AG09319 (cell line): Measurements from ENCODE around the gene SRSF7.
A peak's percentile ranks its signal among the peaks of the same experiment; 100 is the strongest.
"Not testable (repeated sequence)": the region's sequence is repeated elsewhere in the genome, so short reads cannot be mapped to it uniquely, and the experiment has no call there.

Source experiments
- DNase-seq: peaks from one replicate; pipeline ENCODE4 v3.0.0-alpha.2; 2010; ENCODE audit warnings: low read depth; ENCODE audit errors: extremely low read depth
- CTCF ChIP-seq: IDR thresholded peaks from 2 replicates; pipeline ENCODE4 v1.5.1; 2011; ENCODE audit warnings: low read depth, mild to moderate bottlenecking, inconsistent platforms, low read length, moderate library complexity

SRSF7 gene

GRCh38 chr2:38750891-38751595 is at the start of gene SRSF7:
SRSF7 (minus strand) TSS chr2:38751361; CDS start chr2:38751256, 105 bp downstream.
- DNase-seq, result peak; percentile 99
- TF ChIP-seq CTCF, result no peak

GRCh38 chr2:38797953-38798352 is 46.8 kb upstream of the SRSF7 start:
- DNase-seq, result no peak
- TF ChIP-seq CTCF, result no peak

GRCh38 chr2:38797250-38797676 is 46.1 kb upstream of the SRSF7 start:
- DNase-seq, result no peak

DNA sequence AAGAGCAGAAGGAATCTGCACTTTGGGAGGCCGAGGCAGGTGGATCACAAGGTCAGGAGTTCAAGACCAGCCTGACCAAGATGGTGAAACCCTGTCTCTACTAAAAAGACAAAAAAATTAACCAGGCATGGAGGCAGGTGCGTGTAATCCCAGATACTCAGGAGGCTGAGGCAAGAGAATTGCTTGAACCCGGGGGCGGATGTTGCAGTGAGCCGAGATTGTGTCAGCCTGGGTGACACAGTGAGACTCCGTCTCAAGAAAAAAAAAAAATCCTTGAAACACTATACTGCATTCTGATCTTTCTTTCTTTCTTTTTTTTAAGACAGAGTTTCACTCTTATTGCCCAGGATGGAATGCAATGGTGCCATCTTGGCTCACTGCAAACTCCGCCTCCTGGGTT is 43.9 kb upstream of the SRSF7 start:
- DNase-seq, result not testable (repeated sequence)

More at GRCh38 chr2:38797250-38797676, 46.1 kb upstream of the SRSF7 start:
- TF ChIP-seq CTCF, result no peak

- no peak for DNase-seq
- TF ChIP-seq CTCF, result no peak
Observed at GRCh38 chr2:38794235-38794946, 43.2 kb upstream of the SRSF7 start.

- DNase-seq, result no peak
- TF ChIP-seq CTCF, result no peak
Observed at GRCh38 chr2:38793511-38793910, 42.4 kb upstream of the SRSF7 start.

DNA sequence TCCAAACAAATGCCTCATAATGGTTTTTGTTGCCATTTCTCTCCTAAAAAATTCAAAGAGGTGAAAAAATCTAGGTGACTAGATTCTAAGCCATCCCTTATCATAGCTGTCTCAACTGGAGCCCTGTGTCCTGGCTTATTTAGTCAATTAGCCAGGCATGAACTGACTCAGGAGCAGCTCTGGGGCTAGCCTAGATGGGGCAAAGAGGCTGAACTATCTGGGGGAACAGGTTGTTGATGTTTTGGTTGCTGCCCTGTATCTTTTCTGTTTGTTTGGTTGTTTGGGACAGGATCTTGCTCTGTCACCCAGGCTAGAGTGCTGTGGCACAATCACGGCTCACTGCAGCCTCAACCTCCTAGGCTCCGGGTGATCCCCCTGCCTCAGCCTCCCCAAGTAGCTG is 41.6 kb upstream of the SRSF7 start:
- no peak for TF ChIP-seq CTCF
- DNase-seq, result no peak

- not testable (repeated sequence) for DNase-seq
Observed at GRCh38 chr2:38792321-38792720, 41.2 kb upstream of the SRSF7 start.
